ENCODE measurements around the gene RNFT2. TPM values are rescaled to one million over a fixed set of nuclear protein-coding genes. Genes with fewer than 3 reads are reported as not detected.

Gene RNFT2
- total and polyA plus RNA-seq, 4 donors, result 15.3 to 47.2 (median 37.7) TPM

GRCh38 chr12:116884871-116885270, 146.8 kb downstream of the RNFT2 start:
- no peaks in the 10 kb centered on the region for H3K36me3 ChIP-seq (ENCODE audit: control insufficient read depth, insufficient read depth, low read length)
- peaks cover 34% of the 10 kb centered on the region for H3K27me3 ChIP-seq (ENCODE audit: control insufficient read depth, insufficient read depth, low read length)
- H3K4me3 ChIP-seq (ENCODE audit: low read depth, low read length), result no peak overlapping the region
- H3K27ac ChIP-seq (ENCODE audit: low read depth, low read length), result no peak overlapping the region
- H3K4me1 ChIP-seq (ENCODE audit: control insufficient read depth, insufficient read depth, low read length), result peaks cover 24% of the 10 kb centered on the region
- H3K9me3 ChIP-seq (ENCODE audit: control insufficient read depth, insufficient read depth, low read length), result no peaks in the 10 kb centered on the region
- 100% methylated on average over 1 of the region's 3 CpGs for WGBS (ENCODE audit: insufficient coverage)
- no peak for DNase-seq (ENCODE audit: low read depth in 4 of 6, low spot score in 6 of 6)

- H3K27ac ChIP-seq (ENCODE audit: low read depth, low read length), result no peak overlapping the region
Measured at GRCh38 chr12:116885491-116885890, 147.4 kb downstream of the RNFT2 start.

GRCh38 chr12:116887244-116887643, 149.1 kb downstream of the RNFT2 start:
- WGBS (ENCODE audit: insufficient coverage), result no CpG with 5 or more reads among the region's 1 CpG

More at GRCh38 chr12:116885491-116885890, 147.4 kb downstream of the RNFT2 start:
- WGBS (ENCODE audit: insufficient coverage), result 100% methylated on average over 1 of the region's 2 CpGs
- Histone ChIP-seq H3K9me3 (ENCODE audit: control insufficient read depth, insufficient read depth, low read length) (no peaks in the 10 kb centered on the region), H3K36me3 (ENCODE audit: control insufficient read depth, insufficient read depth, low read length) (no peaks in the 10 kb centered on the region), H3K4me1 (ENCODE audit: control insufficient read depth, insufficient read depth, low read length) (peaks cover 17% of the 10 kb centered on the region), H3K27me3 (ENCODE audit: control insufficient read depth, insufficient read depth, low read length) (peaks cover 28% of the 10 kb centered on the region), H3K4me3 (ENCODE audit: low read depth, low read length) (no peak overlapping the region)
- no peak for DNase-seq (ENCODE audit: low read depth in 4 of 6, low spot score in 6 of 6)

GRCh38 chr12:116887897-116888296, 149.8 kb downstream of the RNFT2 start:
- Histone ChIP-seq H3K27ac (ENCODE audit: low read depth, low read length) (no peak overlapping the region), H3K9me3 (ENCODE audit: control insufficient read depth, insufficient read depth, low read length) (no peaks in the 10 kb centered on the region), H3K27me3 (ENCODE audit: control insufficient read depth, insufficient read depth, low read length) (peaks cover 9% of the 10 kb centered on the region), H3K4me3 (ENCODE audit: low read depth, low read length) (no peak overlapping the region), H3K4me1 (ENCODE audit: control insufficient read depth, insufficient read depth, low read length) (no peaks in the 10 kb centered on the region), H3K36me3 (ENCODE audit: control insufficient read depth, insufficient read depth, low read length) (no peaks in the 10 kb centered on the region)
- WGBS (ENCODE audit: insufficient coverage), result no CpG with 5 or more reads among the region's 6 CpGs
- DNase-seq (ENCODE audit: low read depth in 4 of 6, low spot score in 6 of 6), result no peak

More at GRCh38 chr12:116887244-116887643, 149.1 kb downstream of the RNFT2 start:
- Histone ChIP-seq H3K27me3 (ENCODE audit: control insufficient read depth, insufficient read depth, low read length) (peaks cover 16% of the 10 kb centered on the region), H3K27ac (ENCODE audit: low read depth, low read length) (no peak overlapping the region), H3K36me3 (ENCODE audit: control insufficient read depth, insufficient read depth, low read length) (no peaks in the 10 kb centered on the region), H3K9me3 (ENCODE audit: control insufficient read depth, insufficient read depth, low read length) (no peaks in the 10 kb centered on the region), H3K4me3 (ENCODE audit: low read depth, low read length) (no peak overlapping the region), H3K4me1 (ENCODE audit: control insufficient read depth, insufficient read depth, low read length) (peaks cover 5% of the 10 kb centered on the region)
- DNase-seq (ENCODE audit: low read depth in 4 of 6, low spot score in 6 of 6), result no peak

GRCh38 chr12:116890330-116890729, 152.2 kb downstream of the RNFT2 start:
- H3K27me3 ChIP-seq (ENCODE audit: control insufficient read depth, insufficient read depth, low read length), result no peaks in the 10 kb centered on the region
- H3K9me3 ChIP-seq (ENCODE audit: control insufficient read depth, insufficient read depth, low read length), result no peaks in the 10 kb centered on the region
- no peaks in the 10 kb centered on the region for H3K4me1 ChIP-seq (ENCODE audit: control insufficient read depth, insufficient read depth, low read length)
- H3K4me3 ChIP-seq (ENCODE audit: low read depth, low read length), result no peak overlapping the region
- no peak overlapping the region for H3K27ac ChIP-seq (ENCODE audit: low read depth, low read length)
- H3K36me3 ChIP-seq (ENCODE audit: control insufficient read depth, insufficient read depth, low read length), result no peaks in the 10 kb centered on the region
- DNase-seq (ENCODE audit: low read depth in 4 of 6, low spot score in 6 of 6), result no peak
- no CpG with 5 or more reads among the region's 2 CpGs for WGBS (ENCODE audit: insufficient coverage)

GRCh38 chr12:116891019-116891418, 152.9 kb downstream of the RNFT2 start:
- Histone ChIP-seq H3K27ac (ENCODE audit: low read depth, low read length) (no peak overlapping the region), H3K36me3 (ENCODE audit: control insufficient read depth, insufficient read depth, low read length) (no peaks in the 10 kb centered on the region), H3K4me1 (ENCODE audit: control insufficient read depth, insufficient read depth, low read length) (no peaks in the 10 kb centered on the region), H3K9me3 (ENCODE audit: control insufficient read depth, insufficient read depth, low read length) (no peaks in the 10 kb centered on the region), H3K4me3 (ENCODE audit: low read depth, low read length) (no peak overlapping the region), H3K27me3 (ENCODE audit: control insufficient read depth, insufficient read depth, low read length) (no peaks in the 10 kb centered on the region)
- WGBS (ENCODE audit: insufficient coverage), result 100% methylated on average over 1 of the region's 3 CpGs
- DNase-seq (ENCODE audit: low read depth in 4 of 6, low spot score in 6 of 6), result no peak

DNA sequence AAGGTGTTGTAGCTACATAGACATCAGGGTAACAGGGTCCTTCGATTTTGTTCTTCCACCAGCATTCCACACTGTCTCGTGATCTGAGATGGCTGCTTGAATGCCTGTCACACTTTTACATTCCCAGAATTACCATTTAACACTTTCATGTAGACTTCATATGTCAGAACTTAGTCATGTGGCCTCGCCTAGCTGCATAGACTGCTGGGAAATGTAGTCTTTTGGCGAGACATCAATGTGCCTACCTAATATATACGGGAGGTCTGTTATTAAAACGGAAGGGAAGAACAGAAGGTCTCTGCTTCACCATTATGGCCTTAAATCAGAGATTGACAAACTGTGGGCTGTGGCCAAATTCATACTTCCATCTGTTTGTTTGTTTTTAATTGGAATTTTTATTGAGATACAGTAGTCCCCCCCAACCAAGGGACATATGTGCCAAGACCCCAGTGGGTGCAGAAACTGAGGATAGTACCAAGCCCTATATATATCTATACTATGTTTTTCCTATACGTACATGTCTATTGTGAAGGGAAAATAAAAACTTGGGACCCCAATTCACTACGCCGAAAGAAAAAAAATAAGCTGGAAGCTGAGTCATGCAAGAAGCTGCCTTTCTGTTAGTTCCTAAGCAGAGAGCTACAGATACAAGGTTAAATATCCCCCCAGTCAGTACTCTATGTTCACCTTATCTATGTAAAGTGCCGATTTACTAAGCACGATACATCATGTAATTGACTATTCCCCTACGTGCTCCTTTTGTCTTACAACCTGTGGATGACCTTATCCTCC, 154.4 kb downstream of the RNFT2 start:
- DNase-seq (ENCODE audit: low read depth in 4 of 6, low spot score in 6 of 6), result peak in 1 of 6 donors; percentile 71
- H3K9me3 ChIP-seq (ENCODE audit: control insufficient read depth, insufficient read depth, low read length), result no peaks in the 10 kb centered on the region
- H3K36me3 ChIP-seq (ENCODE audit: control insufficient read depth, insufficient read depth, low read length), result no peaks in the 10 kb centered on the region
- H3K4me1 ChIP-seq (ENCODE audit: control insufficient read depth, insufficient read depth, low read length), result no peaks in the 10 kb centered on the region
- no peak overlapping the region for H3K27ac ChIP-seq (ENCODE audit: low read depth, low read length)
- 82% methylated on average over 7 of the region's 12 CpGs for WGBS (ENCODE audit: insufficient coverage)
- H3K27me3 ChIP-seq (ENCODE audit: control insufficient read depth, insufficient read depth, low read length), result no peaks in the 10 kb centered on the region
- no peak overlapping the region for H3K4me3 ChIP-seq (ENCODE audit: low read depth, low read length)

DNA sequence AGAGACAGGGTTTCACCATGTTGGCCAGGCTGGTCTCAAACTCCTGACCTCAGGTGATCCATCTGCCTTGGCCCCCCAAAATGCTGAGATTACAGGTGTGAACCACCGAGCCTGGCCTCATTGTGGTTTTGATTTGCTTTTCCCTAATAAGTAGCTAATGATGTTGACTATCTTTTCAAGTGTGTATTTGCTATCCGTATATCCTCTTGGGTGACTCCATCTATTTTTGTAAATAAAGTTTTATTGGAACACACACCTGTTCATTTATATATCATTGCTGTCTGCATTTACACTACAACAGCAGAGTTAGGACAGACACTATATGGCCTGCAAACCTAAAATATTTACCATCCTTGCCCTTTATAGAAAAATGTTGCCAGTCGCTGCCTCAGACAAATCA, 156.8 kb downstream of the RNFT2 start:
- Histone ChIP-seq H3K36me3 (ENCODE audit: control insufficient read depth, insufficient read depth, low read length) (no peaks in the 10 kb centered on the region), H3K27me3 (ENCODE audit: control insufficient read depth, insufficient read depth, low read length) (no peaks in the 10 kb centered on the region), H3K27ac (ENCODE audit: low read depth, low read length) (no peak overlapping the region), H3K4me1 (ENCODE audit: control insufficient read depth, insufficient read depth, low read length) (no peaks in the 10 kb centered on the region), H3K4me3 (ENCODE audit: low read depth, low read length) (no peak overlapping the region), H3K9me3 (ENCODE audit: control insufficient read depth, insufficient read depth, low read length) (no peaks in the 10 kb centered on the region)
- WGBS (ENCODE audit: insufficient coverage), result no CpG with 5 or more reads among the region's 3 CpGs
- no peak for DNase-seq (ENCODE audit: low read depth in 4 of 6, low spot score in 6 of 6)

GRCh38 chr12:116896411-116896924, 158.4 kb downstream of the RNFT2 start:
- H3K9me3 ChIP-seq (ENCODE audit: control insufficient read depth, insufficient read depth, low read length), result no peaks in the 10 kb centered on the region
- no peaks in the 10 kb centered on the region for H3K27me3 ChIP-seq (ENCODE audit: control insufficient read depth, insufficient read depth, low read length)
- WGBS (ENCODE audit: insufficient coverage), result 83% methylated on average over 5 of the region's 7 CpGs
- no peak for DNase-seq (ENCODE audit: low read depth in 4 of 6, low spot score in 6 of 6)
- no peaks in the 10 kb centered on the region for H3K36me3 ChIP-seq (ENCODE audit: control insufficient read depth, insufficient read depth, low read length)
- H3K27ac ChIP-seq (ENCODE audit: low read depth, low read length), result no peak overlapping the region
- H3K4me3 ChIP-seq (ENCODE audit: low read depth, low read length), result no peak overlapping the region
- no peaks in the 10 kb centered on the region for H3K4me1 ChIP-seq (ENCODE audit: control insufficient read depth, insufficient read depth, low read length)

DNA sequence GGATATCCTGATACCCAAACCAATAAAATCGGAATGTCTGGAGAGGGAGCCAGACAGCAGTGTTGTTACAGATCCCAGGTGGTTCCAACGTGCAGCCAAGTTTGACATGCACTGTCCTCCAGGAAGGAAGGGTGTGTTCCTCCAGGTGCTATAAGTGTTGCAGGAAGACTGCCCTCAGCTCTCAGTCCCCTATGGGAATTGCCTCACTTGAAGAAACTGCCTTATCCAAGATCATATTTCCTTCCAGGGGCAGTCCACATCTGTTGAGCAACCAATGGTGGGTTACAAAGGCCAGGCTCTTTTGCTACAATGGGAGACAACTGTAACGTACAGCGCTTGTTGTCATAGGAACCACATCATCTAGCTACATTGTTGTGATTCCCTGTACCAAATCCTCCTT, 159.4 kb downstream of the RNFT2 start:
- Histone ChIP-seq H3K27me3 (ENCODE audit: control insufficient read depth, insufficient read depth, low read length) (no peaks in the 10 kb centered on the region), H3K9me3 (ENCODE audit: control insufficient read depth, insufficient read depth, low read length) (no peaks in the 10 kb centered on the region), H3K4me1 (ENCODE audit: control insufficient read depth, insufficient read depth, low read length) (no peaks in the 10 kb centered on the region), H3K36me3 (ENCODE audit: control insufficient read depth, insufficient read depth, low read length) (no peaks in the 10 kb centered on the region), H3K4me3 (ENCODE audit: low read depth, low read length) (no peak overlapping the region), H3K27ac (ENCODE audit: low read depth, low read length) (no peak overlapping the region)
- no peak for DNase-seq (ENCODE audit: low read depth in 4 of 6, low spot score in 6 of 6)
- 88% methylated on average over 4 of the region's 4 CpGs for WGBS (ENCODE audit: insufficient coverage)

All from spinal cord (tissue), 10 donors.